Lung microvascular endothelial cell (primary cell): ENCODE results near the gene KLHL36. TPM values are rescaled to one million over a fixed set of nuclear protein-coding genes. Genes with fewer than 3 reads are reported as not detected.

Experiments used
- DNase-seq, 2 donors: peaks; one replicate each; pipeline versions ENCODE4 v3.0.0 to v3.0.0-alpha.2; 2010; ENCODE audit warnings: low read depth in 2 of 2
- total RNA-seq: library from RNA; depleted of rRNA; stranded (reverse); fragments of >200 nt; gene quantifications from 2 replicates; pipeline ENCODE4 v1.2.1, GENCODE V29; 2014

Gene KLHL36
- total RNA-seq, 1 donor from 2014 or later = 49.8 TPM

- DNase-seq = no peak
These were observed 6.5 kb upstream of the KLHL36 start for GRCh38 chr16:84641643-84642358.

- peak in 1 of 2 donors; percentile 36 for DNase-seq
These were observed 5.1 kb upstream of the KLHL36 start for GRCh38 chr16:84643180-84643583.

- no peak for DNase-seq
These were observed 4.6 kb upstream of the KLHL36 start for GRCh38 chr16:84643674-84644073.

GRCh38 chr16:84648595-84649510 is 542 bp downstream of the KLHL36 start:
- peak; percentile 20 to 37 for DNase-seq

- DNase-seq = no peak
These were observed 1.2 kb downstream of the KLHL36 start for GRCh38 chr16:84649511-84649861.

- no peak for DNase-seq
These were observed 2.0 kb downstream of the KLHL36 start for GRCh38 chr16:84650062-84650991.

GRCh38 chr16:84652566-84652965 is 4.3 kb downstream of the KLHL36 start:
- no peak for DNase-seq

- DNase-seq = no peak
These were observed 5.9 kb downstream of the KLHL36 start for GRCh38 chr16:84654238-84654637.

GRCh38 chr16:84654998-84655397 is 6.7 kb downstream of the KLHL36 start:
- no peak for DNase-seq

GRCh38 chr16:84656649-84657048 is 8.3 kb downstream of the KLHL36 start:
- peak in 1 of 2 donors; percentile 26 for DNase-seq

GRCh38 chr16:84657229-84657837 is 9.0 kb downstream of the KLHL36 start:
- DNase-seq = no peak

GRCh38 chr16:84658690-84659089 is 10.4 kb downstream of the KLHL36 start:
- DNase-seq = no peak

- DNase-seq = no peak
These were observed 11.5 kb downstream of the KLHL36 start for GRCh38 chr16:84659656-84660300.

- DNase-seq = peak; percentile 89 to 90
These were observed 12.7 kb downstream of the KLHL36 start for GRCh38 chr16:84660973-84661372.

GRCh38 chr16:84661418-84662060 is 13.2 kb downstream of the KLHL36 start:
- DNase-seq = no peak

GRCh38 chr16:84662471-84662870 is 14.2 kb downstream of the KLHL36 start:
- DNase-seq = no peak

GRCh38 chr16:84663433-84664101 is 15.3 kb downstream of the KLHL36 start:
- DNase-seq = no peak

GRCh38 chr16:84665359-84665758 is 17.0 kb downstream of the KLHL36 start:
- no peak for DNase-seq

GRCh38 chr16:84665843-84666242 is 17.5 kb downstream of the KLHL36 start:
- DNase-seq = no peak
